Hepatocyte (in vitro differentiated cells): ENCODE results near the gene LIPC. TPM values are rescaled to one million over a fixed set of nuclear protein-coding genes. Genes with fewer than 3 reads are reported as not detected.
A peak's percentile ranks its signal among the peaks of the same experiment; 100 is the strongest.

ENCODE experiments used
- DNase-seq: peaks from one replicate; pipeline ENCODE4 v3.0.0-alpha.2; 2016; ENCODE audit warnings: low spot score
- H2AFZ ChIP-seq: fragments of 200-600 bp; sonication (generic); 2 replicates; pipeline ENCODE4 v1.6.0; 2016; ENCODE audit warnings: antibody characterized with exemption, mild to moderate bottlenecking
- H3K27ac ChIP-seq: fragments of 200-600 bp; sonication (generic); 2 replicates; pipeline ENCODE4 v1.5.1; 2016; ENCODE audit warnings: mild to moderate bottlenecking
- H3K27me3 ChIP-seq: fragments of 200-600 bp; sonication (generic); 2 replicates; pipeline ENCODE4 v1.6.1; 2016
- H3K36me3 ChIP-seq: fragments of 200-600 bp; sonication (generic); replicated peaks from 2 replicates; pipeline ENCODE4 v1.5.1; 2016; ENCODE audit warnings: low read depth; ENCODE audit not compliant: insufficient read depth
- H3K4me1 ChIP-seq: fragments of 200-600 bp; sonication (generic); 2 replicates; pipeline ENCODE4 v1.5.1; 2016; ENCODE audit warnings: mild to moderate bottlenecking, moderate library complexity; ENCODE audit not compliant: insufficient read depth
- H3K4me2 ChIP-seq: fragments of 200-600 bp; sonication (generic); 2 replicates; pipeline ENCODE4 v1.6.0; 2016
- H3K4me3 ChIP-seq: fragments of 200-600 bp; sonication (generic); 2 replicates; pipeline ENCODE4 v1.5.1; 2016; ENCODE audit warnings: mild to moderate bottlenecking
- H3K79me2 ChIP-seq: fragments of 200-600 bp; sonication (generic); 2 replicates; pipeline ENCODE4 v1.6.0; 2017; ENCODE audit warnings: mild to moderate bottlenecking
- H3K9me2 ChIP-seq: fragments of 200-600 bp; sonication (generic); replicated peaks from 2 replicates; pipeline ENCODE4 v1.6.0; 2017; ENCODE audit warnings: mild to moderate bottlenecking; ENCODE audit not compliant: insufficient read depth
- H3K9me3 ChIP-seq: fragments of 200-600 bp; sonication (generic); 2 replicates; pipeline ENCODE4 v1.5.1; 2016; ENCODE audit warnings: low read depth, mild to moderate bottlenecking
- H4K20me1 ChIP-seq: fragments of 200-600 bp; sonication (generic); 2 replicates; pipeline ENCODE4 v1.6.0; 2016; ENCODE audit warnings: mild to moderate bottlenecking; ENCODE audit not compliant: insufficient read depth, poor library complexity, severe bottlenecking
- EZH2 ChIP-seq: fragments of 200-600 bp; sonication (generic); IDR thresholded peaks from 2 replicates; pipeline ENCODE4 v1.6.1; 2016; ENCODE audit warnings: antibody characterized with exemption, mild to moderate bottlenecking, borderline replicate concordance
- EZH2phosphoT487 ChIP-seq: fragments of 200-600 bp; sonication (generic); IDR thresholded peaks from one replicate; pipeline ENCODE4 v1.6.1; 2018; ENCODE audit warnings: antibody characterized with exemption, mild to moderate bottlenecking, low read depth, moderate library complexity; ENCODE audit not compliant: unreplicated experiment, severe bottlenecking
- WGBS: methylation state at CpG from one replicate; pipeline ENCODE4 v1.1.6; 2016; ENCODE audit warnings: low lambda C conversion rate; ENCODE audit errors: missing lambda C conversion rate; 5-methylcytosine and 5-hydroxymethylcytosine counted together
- polyA plus RNA-seq: library from polyadenylated mRNA; unstranded; fragments of >200 nt; fragmentation: Nextera tagmentation; extraction: Ambion mirVana; gene quantifications from 2 replicates; pipeline ENCODE4 v1.2.1, GENCODE V29; 2016
- total RNA-seq: library from RNA; depleted of rRNA; stranded (reverse); fragments of >200 nt; gene quantifications from 2 replicates; pipeline ENCODE4 v1.2.3, GENCODE V29; 2014
- TF ChIP-seq, protein P1 (sequence below): fragments of 200-600 bp; sonication (generic); IDR thresholded peaks from 2 replicates; pipeline ENCODE4 v1.5.1; 2016; ENCODE audit warnings: antibody characterized with exemption, mild to moderate bottlenecking; ENCODE audit not compliant: poor library complexity

Gene LIPC
- total and polyA plus RNA-seq, 2 experiments from 2014 or later = 37.0 to 64.8 TPM

DNA sequence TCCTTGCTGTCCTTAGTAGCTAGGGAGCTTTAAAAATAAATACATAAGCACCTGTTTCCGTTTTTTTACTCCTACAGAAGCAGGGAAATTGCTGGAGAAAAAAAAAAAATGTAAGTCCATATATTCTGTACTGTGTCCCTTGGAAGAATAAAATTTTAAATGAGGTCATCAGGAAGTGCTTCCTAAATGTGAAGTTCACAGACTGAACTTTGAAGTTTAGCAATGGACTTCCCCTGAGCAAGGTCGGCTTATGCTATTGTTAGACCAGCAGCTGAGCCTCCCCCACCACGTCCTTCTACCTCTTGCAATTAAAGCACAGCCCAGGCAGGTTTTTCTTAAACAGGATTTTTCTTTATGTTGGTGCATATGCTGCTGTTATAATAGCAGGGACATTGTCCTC, 26.3 kb downstream of the LIPC start:
- no peaks in the 10 kb centered on the region for H3K9me3 ChIP-seq
- DNase-seq = peak; percentile 54
- H2AFZ ChIP-seq = no peak overlapping the region
- no peaks in the 10 kb centered on the region for H3K36me3 ChIP-seq
- no peak overlapping the region for H3K4me3 ChIP-seq
- H3K79me2 ChIP-seq = no peaks in the 10 kb centered on the region
- 47% methylated on average over 3 of the region's 3 CpGs for WGBS
- H4K20me1 ChIP-seq = no peaks in the 10 kb centered on the region
- H3K9me2 ChIP-seq = no peaks in the 10 kb centered on the region
- peak overlapping the region; percentile 64 for H3K27ac ChIP-seq
- no peak overlapping the region for H3K4me2 ChIP-seq
- H3K4me1 ChIP-seq = peaks cover 26% of the 10 kb centered on the region
- TF ChIP-seq, protein P1, sequence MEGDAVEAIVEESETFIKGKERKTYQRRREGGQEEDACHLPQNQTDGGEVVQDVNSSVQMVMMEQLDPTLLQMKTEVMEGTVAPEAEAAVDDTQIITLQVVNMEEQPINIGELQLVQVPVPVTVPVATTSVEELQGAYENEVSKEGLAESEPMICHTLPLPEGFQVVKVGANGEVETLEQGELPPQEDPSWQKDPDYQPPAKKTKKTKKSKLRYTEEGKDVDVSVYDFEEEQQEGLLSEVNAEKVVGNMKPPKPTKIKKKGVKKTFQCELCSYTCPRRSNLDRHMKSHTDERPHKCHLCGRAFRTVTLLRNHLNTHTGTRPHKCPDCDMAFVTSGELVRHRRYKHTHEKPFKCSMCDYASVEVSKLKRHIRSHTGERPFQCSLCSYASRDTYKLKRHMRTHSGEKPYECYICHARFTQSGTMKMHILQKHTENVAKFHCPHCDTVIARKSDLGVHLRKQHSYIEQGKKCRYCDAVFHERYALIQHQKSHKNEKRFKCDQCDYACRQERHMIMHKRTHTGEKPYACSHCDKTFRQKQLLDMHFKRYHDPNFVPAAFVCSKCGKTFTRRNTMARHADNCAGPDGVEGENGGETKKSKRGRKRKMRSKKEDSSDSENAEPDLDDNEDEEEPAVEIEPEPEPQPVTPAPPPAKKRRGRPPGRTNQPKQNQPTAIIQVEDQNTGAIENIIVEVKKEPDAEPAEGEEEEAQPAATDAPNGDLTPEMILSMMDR = no peak
- TF ChIP-seq EZH2 (no peak), EZH2phosphoT487 (no peak)
- no peaks in the 10 kb centered on the region for H3K27me3 ChIP-seq

DNA sequence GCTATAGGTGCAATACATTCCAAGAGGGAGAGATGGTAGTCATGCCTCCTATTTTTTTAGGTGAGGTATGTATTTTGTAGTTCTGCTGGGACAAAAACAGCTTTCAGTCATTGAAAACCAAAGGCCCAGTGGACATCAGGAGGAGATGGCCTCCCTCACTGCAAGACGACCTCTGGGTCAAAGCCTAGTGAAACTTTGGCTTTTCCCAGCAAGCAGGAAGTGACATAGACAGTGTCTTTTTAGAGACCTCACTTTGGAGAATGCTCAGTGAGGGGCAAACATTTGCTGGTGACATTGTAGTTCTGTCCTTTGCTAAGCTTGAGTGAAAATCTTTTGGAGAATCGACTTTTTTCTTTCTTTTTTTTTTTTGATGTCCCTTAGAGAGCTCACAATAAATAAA, 27.3 kb downstream of the LIPC start:
- no peak for TF ChIP-seq EZH2
- TF ChIP-seq, protein P1 = no peak
- Histone ChIP-seq H4K20me1 (no peaks in the 10 kb centered on the region), H3K9me3 (no peaks in the 10 kb centered on the region), H3K4me2 (no peak overlapping the region), H3K9me2 (no peaks in the 10 kb centered on the region), H3K27me3 (no peaks in the 10 kb centered on the region), H3K79me2 (no peaks in the 10 kb centered on the region), H3K4me3 (no peak overlapping the region), H2AFZ (no peak overlapping the region), H3K27ac (peak overlapping the region; percentile 63), H3K4me1 (peaks cover 26% of the 10 kb centered on the region), H3K36me3 (no peaks in the 10 kb centered on the region)
- no peak for DNase-seq
- 82% methylated on average over 2 of the region's 2 CpGs for WGBS

DNA sequence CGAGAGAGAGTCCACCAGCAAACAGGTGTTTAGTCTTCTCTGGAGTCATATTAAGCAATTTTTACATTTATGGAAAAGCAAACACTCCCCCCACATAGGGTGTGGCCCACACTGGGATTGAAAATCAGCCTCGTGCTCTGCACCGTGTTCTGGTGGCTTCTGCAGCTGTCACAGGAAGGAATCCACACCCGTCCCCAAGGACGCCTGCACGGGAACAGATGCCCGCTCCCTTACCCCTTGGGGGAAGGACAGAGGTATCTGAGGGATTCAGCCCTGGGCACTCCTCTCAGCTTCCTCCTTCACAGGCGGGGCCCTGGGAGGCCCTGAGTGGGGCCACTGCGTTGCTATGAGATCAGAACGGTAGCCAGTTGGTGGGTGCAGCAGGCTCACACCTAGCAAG, 27.8 kb downstream of the LIPC start:
- no peak overlapping the region for H2AFZ ChIP-seq
- DNase-seq = no peak
- H4K20me1 ChIP-seq = no peaks in the 10 kb centered on the region
- H3K9me2 ChIP-seq = no peaks in the 10 kb centered on the region
- TF ChIP-seq, protein P1 = no peak
- TF ChIP-seq EZH2phosphoT487 = no peak
- TF ChIP-seq EZH2 = no peak
- no peaks in the 10 kb centered on the region for H3K9me3 ChIP-seq
- H3K27ac ChIP-seq = peak overlapping the region; percentile 63
- no peak overlapping the region for H3K4me3 ChIP-seq
- H3K27me3 ChIP-seq = no peaks in the 10 kb centered on the region
- H3K79me2 ChIP-seq = no peaks in the 10 kb centered on the region
- H3K4me2 ChIP-seq = no peak overlapping the region
- 71% methylated on average over 10 of the region's 10 CpGs for WGBS
- H3K36me3 ChIP-seq = no peaks in the 10 kb centered on the region
- H3K4me1 ChIP-seq = peaks cover 26% of the 10 kb centered on the region

DNA sequence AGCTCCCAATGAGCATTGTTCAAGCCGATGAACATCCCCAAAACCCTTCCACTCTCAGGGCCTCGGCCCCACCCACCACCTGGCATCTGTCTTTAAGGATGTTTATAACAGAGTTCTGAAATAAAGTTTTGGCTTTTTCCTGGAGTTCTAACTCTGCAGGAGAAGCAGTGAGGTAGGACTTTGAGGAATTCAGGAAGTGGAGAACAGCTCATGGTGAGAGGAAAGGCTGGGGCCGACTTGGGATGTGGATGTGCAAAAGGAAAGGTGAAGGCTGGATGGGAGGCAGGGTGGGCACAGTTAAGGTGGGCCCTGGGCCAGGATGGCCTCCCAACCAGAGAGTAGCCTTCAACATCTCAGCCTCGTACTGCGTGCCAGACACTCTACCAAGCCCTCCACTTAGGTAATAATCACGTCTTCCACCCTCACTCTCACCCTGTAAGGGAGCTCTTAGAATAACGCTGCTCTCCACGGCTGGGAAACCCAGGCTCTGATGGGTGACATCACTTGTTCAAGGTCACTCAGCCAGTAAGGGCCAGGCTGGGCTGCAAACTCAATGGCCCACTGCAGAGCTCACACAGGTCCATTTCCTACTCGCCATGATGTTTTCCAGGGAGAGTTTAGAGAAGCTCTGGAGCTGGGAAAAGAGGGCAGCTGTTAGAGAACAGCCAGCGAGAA, 28.5 kb downstream of the LIPC start:
- 95% methylated on average over 10 of the region's 10 CpGs for WGBS
- Histone ChIP-seq H3K27me3 (no peaks in the 10 kb centered on the region), H3K79me2 (no peaks in the 10 kb centered on the region), H3K4me3 (no peak overlapping the region), H3K4me2 (no peak overlapping the region), H4K20me1 (no peaks in the 10 kb centered on the region), H3K27ac (peak overlapping the region; percentile 63), H3K4me1 (peaks cover 19% of the 10 kb centered on the region), H3K9me3 (no peaks in the 10 kb centered on the region), H3K36me3 (no peaks in the 10 kb centered on the region), H3K9me2 (no peaks in the 10 kb centered on the region), H2AFZ (no peak overlapping the region)
- no peak for DNase-seq
- TF ChIP-seq, protein P1 = no peak
- TF ChIP-seq EZH2 (no peak), EZH2phosphoT487 (no peak)
